ENCODE data around the gene CCDC179.

CCDC179 gene

DNA sequence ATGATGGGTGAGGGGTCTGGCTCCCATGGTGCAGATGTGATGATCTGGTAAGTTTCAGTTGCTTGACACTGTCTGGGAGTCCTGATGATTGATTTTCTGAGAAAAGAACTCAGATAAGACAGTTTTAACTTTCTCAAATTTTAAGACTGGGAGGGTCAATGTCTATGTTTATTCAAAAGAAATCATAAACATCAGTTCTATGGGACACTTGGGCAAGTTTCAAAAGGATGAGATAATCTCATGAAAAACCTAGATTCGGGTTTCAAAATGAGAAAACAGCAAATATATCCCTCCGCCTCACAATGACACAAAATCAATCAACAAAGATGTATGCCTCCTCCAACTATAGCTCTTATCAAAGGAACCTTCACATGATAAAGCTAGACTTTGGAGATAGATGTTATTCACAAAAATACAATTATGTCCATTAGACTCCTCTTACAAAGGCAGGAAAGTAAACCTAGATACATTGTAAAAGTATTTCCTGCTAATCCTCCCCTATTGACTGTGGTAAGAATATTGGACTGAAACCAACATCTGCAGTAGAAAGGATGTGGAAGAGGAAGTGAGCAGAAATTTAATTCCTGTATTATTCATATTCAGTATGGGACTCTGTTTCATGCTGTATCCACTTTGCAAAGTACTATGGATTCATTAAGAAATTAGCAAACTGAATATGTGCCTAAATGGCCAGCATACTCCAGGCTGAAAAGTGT lies 52.3 kb downstream of the CCDC179 start:
- no peak for DNase-seq

GRCh38 chr11:22807391-22807790 lies 52.9 kb downstream of the CCDC179 start:
- no peak for DNase-seq

DNA sequence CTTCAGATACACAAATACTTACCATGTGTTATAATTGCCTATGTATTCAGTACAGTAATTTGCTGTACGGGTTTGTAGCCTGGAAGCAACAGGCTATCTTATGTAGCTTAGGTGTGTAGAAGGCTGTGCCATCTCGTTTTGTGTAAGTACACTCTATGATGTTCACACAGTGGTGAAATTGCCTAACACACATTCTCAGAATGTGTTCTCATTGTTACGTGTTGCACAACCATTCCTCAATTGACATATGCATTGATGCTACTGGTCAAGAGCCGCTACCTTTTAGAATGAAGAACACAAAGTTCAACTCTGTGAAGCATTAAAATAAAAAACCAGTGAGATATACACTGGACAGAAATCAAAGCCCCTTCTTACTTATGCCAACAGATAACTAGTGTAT lies 57.4 kb downstream of the CCDC179 start:
- DNase-seq: no peak

DNA sequence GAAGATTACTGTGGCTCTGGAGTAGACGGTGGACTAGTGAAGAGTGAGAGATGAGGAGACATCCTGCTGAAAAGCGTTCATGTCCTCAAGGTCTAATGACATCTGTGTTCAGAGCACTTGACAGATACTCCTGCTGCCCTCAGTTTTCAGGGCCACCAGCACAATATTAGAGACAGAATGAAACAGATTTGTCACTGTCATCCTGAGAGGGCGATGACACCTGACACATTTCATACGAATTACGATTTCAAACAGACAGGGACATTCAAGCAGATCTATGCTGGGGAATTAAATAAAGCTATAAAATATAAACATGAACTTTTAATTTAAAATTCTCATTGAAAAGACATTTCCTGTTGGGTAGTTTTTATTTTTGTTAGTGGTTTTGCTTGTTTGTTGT lies 59.8 kb downstream of the CCDC179 start:
- DNase-seq: no peak

- DNase-seq: no peak
These were observed 61.4 kb downstream of the CCDC179 start for GRCh38 chr11:22798901-22799300.

DNA sequence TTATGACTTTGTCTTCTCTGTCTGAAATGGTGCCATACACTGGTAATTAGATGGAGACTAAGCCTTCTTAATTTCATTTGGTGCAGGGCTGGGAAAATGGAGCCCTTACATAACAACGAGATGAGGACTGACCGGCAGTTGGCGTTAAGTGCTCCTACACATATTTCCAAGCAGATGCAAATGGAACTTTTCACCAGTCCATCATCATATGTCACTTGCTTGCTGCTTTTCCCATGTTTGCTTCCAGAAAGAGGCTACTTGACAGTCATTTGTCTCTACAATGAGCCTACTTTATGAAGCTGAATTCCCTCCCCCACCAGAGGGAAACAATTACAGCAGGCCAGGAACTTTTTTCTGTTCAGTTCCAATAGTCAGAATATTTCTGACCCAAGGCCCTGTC lies 63.2 kb downstream of the CCDC179 start:
- no peak for DNase-seq

Measured in NCI-H446 treated with DMSO at 0.1 percent for 48 hours (cell line).